NOMO-1 treated with dmso at 0.1 percent for 144 hours (cell line): Measurements from ENCODE around the gene HSF5.
A peak's percentile ranks its signal among the peaks of the same experiment; 100 is the strongest.

ENCODE experiments used
- DNase-seq: peaks from one replicate; lab custom pipeline; 2025; ENCODE audit not compliant: unreplicated experiment; lab: John Stamatoyannopoulos, UW

HSF5 gene

DNA sequence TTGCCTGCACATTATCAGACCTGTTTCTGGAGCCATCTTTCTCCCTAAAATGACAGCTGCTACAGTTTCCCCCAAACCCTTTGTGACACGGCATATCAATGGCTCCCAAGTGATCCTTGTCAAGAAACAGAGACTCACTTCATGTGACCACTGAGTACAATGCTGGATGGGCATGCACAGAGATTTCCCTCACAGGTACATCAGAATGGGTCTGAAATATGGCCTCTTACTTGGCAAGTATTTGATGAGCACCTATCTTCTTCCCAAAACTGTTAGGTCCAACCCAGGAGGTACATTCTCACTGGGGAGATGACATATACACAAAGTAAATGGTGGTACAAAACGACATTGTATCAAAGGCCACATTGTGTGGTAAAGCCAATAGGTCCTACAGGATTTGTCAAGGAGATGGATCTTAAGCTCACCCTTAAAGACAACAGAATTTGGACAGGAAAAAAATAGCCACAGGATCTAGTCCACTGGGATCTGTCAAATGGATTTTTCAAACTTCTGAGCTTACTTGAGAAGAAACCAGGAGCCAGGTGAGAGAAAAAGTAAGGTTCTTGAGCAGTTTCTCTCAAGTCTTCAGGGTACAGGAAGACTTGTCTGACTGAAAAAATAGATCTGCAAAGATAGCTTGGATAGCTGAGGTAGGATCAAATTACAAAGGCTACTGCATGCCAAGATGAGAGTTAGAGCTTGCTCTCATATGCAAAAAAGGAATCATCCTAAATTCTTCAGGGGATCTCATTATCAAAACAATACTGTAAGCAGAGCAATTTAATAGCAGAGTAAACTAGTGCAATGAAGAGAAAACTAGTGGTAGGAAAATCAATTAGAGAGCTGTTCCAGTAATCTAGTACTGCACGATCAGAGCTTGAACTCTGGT is 99.7 kb downstream of the HSF5 start:
- no peak for DNase-seq

DNA sequence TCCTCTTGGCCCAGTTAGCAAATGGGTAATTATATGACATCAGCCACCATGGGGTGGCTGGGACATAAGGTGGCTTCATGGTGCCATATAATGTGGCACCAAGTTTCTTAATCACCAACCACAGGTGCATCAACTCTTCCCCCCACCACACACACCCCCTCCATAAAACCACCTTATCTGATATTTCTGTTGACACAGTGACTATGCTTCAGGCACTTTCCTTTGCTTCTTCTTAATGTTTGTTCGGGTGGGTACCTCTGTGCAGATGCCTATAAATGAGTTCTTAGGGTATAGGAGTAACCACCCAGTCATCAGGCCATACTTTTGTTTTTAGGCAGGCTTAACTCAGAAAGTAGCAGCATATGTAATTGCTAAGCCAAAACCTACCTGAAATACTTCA is 100.4 kb downstream of the HSF5 start:
- DNase-seq = no peak

DNA sequence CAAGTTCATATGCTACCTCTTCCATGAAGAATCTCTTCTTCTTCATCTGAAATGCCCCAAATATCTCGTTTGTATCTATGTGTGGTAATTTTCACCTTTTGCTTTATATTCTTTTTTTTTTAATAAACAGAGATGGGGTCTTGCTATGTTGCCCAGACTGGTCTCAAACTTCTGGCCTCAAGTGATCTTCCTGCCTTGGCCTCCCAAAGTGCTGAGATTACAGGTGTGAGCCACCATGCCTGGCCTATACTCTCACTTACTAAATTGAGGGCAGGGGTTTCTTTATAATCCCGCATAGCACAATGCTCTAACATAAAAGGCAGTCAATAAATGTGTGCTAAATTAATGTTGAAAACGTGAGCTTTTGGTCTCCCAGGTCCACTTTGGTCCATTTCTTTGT is 101.5 kb downstream of the HSF5 start:
- DNase-seq = no peak

DNA sequence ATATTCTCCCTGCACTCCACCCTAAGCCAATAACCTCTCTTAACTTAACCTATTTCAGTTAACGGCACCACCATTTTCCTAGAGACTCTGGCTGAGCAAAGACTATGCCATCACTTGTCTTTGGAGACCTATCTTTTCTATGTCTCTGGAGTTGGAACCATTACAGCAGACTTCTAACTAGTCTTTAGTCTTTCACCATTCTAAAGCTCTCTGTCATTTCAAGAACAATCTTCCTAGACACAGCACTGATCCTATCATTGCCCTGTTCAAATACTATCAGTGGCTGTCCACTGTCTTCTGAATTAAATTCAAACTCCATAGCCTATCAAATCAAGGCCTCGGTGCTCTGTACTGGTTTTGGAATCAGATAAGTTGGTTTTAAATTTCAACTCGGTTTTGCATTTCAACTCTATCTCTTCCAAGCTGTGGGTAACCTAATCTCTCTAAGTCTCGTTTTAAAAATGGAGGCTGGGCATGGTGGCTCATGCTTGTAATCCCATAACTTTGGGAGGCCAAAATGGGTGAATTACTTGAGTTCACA is 102.8 kb downstream of the HSF5 start:
- DNase-seq = no peak

DNA sequence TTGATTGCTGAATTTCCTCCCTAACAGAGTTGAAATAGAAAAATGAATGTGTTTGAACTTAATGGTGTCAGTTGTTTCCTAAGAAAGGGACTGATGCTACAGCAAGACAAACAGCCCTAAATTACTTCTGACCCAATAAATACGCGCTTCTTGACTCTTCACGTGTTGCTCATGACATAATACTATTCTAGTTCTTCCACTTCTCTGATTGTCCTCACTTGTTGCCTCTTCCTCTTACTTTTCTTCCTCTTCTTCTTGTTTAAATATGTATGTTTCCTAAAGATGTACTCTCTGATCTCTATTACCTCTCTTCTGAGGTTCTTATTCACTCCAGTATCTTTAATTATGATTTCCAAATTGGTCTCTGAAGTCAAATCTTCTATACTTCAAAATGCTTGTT is 103.3 kb downstream of the HSF5 start:
- DNase-seq = no peak

DNA sequence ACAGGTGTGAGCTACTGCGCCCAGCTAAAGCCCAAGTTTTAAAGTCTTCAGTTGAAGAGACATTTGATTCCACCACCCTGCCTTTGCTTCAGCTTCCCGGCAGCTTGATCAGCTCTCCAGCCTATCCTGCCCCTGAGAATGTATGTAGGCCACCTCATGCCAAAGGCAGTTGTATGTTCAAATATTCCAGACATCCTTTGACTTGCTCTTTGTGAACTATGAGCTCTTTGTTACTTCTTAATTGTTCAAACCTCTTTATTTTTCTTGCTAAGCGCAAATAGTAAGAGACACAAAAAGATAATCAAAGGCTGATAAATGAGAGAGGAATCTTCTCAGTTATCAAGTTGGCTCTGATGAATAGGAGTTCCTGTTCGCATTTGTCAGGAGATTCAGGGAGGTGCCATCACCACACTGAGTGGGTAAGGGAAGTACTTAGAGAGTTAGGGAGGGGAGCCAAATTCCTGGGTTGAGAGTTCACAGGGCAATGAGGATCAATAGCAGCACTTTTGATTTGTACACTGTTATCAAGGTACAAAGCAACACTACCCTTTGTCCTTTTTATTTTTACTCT is 104.2 kb downstream of the HSF5 start:
- no peak for DNase-seq

DNA sequence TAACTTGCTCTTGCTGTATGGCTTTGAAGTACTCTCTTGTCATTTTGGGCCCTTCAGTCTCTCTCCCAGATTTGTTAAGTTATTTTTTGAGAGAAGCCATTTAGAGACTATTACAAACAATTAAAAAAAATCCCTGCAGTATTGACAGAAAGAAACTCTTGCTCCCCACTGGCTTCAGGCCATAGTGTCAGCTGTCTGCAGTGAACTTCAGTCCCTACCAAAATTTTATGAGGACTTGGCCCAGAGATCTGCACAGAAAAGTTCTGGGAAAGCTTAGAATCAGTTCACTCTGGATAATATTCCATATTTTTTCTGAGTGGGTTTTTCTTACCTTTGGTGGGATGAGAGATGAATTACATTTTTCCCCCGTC is 105.4 kb downstream of the HSF5 start:
- no peak for DNase-seq

DNA sequence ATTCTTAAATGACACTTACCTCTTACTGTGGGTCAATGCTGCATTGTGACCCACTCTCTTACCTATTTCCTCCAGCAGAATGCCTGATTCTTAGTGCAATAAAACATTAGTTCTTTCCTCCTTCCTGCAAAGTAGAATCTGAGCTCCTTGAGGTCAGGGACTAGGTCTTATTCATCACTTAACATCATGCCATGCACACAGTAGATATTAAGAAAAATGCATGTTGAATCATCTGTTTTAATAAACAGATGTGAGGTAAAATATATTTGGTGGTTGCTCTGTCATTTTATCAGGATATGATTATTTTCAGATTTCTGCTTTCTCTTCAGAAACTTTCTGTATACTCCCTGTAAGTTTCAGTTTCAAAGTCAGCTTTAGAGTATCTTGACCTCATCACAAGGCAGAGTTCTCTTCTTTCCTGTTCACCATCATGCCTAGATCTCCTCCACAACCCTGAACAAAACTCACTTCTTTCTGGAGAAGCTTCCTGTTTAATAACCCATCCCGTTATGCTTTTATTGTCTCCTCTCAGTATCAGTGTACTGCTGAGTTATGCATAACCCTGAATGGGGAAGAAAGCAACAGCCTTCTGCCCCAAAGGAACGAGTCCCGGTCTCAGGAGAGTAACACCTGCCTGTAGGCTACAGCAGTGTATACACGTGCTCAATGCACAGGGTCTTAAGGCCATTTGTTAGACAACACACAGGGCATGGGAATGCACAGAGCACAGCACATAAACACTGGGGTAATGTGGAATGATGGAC is 105.9 kb downstream of the HSF5 start:
- no peak for DNase-seq

DNA sequence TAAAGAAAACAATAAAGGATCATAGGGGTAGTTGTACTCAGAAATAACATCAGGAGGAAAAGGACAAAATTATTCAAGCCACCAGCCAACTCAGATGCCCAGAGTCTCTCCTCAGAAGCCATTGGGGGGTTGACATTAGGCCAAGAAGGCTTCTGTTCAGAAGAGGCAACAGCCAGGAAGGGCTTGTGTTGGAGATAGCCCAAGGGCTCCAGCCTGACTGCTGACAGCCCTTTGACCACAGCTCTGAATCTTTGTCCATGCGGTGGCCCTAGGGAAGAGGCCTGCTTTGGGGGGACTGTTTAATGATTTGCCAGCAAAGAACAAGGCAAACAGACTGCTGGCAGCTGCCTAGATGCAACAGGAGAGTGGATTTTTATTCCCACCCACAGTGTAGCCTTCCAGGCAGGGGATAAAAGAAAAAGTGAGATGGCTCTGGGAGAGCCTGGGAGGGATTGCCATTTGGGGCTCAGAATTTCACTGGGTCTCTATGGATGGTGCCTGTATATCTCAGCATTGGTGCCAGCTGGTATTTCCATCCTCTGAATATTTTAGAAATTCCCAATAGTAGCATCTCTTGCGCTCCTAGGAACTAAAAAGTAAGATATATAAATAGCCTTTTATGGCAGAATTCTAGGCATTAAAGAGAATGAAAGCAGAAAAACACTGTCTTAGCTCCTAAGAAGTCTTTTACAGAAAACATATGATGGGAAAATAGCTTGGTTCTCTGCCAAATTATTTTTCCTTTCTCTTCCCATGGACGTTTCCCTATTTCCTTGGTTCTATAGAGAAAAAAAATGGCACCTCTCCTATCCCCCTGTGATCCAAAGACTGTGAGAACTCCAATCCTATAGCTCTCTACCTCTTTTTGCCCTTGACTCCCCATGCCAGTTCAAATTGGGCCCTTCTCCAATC is 106.8 kb downstream of the HSF5 start:
- no peak for DNase-seq

DNA sequence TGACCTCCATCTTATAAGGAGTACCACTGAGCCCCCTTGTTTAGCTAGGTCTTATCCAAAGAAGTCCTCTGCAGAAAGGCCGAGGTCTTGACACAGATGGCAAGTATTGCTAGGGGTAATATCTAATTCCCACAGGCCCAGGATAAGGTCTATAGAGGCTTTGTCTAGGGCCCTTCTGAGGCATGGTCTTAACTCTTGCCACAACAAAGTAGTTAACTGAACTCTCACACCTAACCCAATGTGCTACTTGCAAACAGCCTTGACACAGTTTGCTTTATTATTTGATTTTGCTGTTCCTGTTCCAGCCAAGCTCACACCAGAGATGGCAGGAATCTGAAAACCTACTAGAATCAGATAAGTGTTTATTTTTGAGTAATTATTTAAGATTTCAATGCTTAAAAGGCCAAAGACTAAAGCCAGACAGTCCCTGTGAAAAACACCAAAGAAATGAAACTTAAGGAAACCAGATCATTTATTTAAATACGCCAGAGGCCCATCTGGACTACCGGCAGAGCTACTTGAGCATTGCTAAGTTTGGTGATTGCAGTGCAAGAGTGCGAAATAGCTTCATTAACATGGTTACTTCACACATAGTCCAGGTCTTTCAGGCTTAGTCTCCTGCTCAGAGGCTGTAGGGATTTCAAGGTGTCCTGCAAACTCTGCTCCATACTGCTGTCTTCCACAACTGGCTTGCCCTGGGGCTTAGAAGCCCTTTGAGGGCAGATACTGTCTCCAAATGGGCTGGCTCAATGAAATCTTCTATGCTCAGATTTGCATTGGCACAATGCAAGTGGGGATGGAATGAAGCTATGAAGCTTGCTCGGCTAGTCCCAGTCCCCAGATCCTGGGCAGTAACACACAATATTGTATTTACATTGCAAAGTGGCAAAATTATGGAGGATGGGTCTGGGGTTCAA is 107.7 kb downstream of the HSF5 start:
- DNase-seq = no peak

DNA sequence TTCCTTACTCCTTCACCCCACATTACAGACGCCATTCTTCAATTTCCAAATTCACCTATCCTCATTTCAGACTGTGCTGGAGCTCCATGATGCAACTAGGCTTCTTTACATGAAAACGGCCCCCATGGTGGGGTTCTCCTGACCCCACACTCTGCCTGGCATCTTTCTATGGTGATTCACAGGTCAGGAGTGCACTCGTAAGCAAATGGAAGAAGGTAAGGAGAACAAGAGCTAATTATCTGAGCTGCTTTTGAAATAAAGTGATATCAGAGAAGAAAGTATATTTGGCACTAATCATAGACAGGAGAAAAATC is 108.7 kb downstream of the HSF5 start:
- DNase-seq = no peak

DNA sequence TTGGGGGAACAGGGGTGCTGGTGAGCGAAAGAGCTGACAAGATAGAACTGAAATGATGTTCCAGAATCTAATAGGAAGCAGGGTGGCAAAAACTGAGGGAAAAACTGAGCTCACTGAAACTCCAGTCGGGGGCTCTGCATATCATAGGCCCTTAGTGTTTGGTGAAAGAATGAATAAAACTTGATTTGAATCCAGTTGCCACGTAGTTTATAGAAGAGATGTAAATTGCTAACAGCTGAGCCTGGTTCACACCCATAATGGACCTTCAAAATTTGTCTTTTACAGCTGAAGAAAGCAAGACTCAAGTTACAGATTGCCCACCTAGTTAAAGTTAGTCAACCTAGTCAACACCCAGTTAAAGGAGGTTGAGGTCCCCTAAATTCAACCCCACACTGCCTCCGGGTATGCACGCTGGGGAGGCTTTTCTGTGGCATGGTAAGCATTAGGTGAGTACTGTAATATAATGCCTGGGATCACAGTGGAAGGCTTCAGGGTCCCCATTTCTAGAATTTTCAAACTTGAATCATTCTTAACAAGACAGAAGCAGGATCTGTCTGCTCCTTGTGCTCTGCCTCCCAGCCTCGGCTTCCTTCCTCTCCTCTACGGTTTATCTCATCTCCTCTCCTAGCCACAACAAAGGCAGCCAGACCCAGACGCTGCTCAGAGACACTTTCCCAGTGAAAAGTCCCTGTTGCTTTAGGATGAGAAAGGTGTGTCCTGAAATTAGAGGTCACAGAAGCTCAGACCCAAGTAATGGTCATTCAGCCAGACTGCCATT is 109.3 kb downstream of the HSF5 start:
- DNase-seq = no peak

DNA sequence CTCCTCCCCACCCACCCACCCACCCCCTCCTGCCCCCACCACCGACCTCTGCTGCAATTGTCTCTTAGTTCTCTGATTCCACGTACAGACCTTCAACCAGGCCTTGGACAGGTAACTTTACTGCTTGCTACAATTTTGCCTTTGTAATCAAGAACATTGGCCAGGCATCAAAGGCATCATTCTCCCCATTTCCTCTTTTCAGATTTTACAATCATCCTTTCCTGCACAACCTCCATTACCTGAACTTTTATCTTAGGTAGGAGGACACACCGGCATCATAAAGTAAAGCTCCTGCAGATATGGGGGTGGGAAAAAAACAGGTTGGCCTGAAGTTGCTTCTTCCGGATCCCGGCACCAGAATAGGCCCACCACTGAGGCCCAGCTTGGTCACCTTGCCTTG is 110.5 kb downstream of the HSF5 start:
- DNase-seq = no peak

DNA sequence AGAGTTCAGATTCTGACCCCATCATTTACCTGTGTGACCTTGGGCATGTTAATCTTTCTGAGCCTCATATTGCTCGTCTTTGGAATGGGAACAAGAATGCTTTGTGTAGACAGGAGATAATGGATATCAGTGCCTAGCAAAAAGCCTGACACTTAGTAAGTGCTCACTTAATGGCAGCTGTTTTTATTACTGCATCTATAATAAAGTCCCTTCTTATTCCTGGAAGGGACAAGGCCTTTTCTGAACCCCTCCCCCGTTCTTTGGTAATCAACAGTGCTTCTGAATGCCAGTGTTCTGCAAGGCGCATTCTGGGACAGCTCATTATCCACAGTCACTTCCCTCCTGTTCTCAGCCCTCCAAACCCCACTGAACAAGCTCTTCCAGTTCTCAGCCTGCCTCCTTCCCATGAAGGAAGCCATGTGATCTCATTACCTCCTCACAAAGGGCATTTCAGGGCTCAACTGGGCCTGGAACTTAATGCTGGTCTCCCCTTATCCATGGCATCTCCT is 111.1 kb downstream of the HSF5 start:
- DNase-seq = no peak

DNA sequence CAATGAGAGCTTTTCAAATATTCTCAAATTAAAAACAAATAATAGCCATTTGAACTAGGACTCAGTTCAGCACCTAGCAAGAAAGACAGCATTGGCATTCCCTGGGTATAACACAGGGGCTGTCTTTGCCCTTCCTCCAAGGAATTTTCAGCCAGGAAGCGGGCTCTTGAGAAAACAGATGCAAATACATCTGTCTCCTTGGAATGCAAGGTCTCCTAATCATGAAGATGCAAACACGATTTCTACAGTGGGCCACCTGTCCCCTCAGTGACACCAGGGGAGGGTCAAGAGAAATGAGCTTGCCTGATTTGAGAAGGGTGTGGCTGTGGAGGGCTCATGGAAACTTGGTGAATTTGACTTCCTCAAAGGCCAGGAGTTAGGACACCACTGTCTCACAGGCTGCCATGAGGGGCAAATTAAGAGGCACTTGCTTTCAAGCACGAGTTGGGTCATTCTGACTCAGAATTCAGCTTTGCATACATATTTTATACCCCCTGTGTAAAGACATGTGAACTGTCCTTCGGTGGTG is 111.7 kb downstream of the HSF5 start:
- peak; percentile 54 for DNase-seq

DNA sequence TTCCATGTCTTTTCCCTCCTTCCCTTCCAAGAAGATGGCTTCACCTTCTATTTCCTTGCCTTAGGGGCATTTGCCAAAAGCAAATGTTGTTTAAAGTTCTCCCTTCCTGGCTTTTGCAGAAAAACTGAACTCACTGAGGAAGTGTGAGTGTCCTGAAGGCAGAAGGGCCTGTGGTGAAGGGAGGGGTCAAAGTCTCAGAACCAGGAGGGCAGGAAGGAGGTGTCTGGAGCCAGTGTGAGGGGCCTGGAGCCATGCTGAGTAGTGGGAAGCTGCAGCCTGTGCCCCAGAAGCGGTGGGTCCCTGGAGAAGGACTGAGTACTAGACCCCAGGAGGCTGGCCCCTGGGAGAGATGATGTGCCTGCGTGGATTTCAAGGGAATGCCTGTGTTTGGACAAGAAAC is 112.4 kb downstream of the HSF5 start:
- DNase-seq = peak; percentile 23

DNA sequence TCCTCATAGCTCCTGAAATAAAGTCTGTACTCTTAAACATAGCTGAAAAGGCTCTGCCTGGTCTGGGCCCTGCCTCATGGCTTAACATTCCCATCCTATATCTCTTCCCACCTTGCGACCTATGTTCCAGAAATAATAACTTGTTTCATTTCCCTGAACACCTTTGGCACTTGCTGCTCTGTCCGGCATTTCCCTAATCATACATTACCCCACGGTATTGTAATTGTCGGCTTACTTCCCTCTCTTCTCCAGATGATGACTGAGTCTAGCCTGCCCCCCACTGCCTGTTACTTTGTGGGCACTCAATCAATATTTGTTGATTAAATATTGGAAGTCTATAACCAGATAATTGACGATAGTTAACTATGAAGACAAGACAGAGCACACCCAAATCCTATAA is 113.0 kb downstream of the HSF5 start:
- peak; percentile 21 for DNase-seq

DNA sequence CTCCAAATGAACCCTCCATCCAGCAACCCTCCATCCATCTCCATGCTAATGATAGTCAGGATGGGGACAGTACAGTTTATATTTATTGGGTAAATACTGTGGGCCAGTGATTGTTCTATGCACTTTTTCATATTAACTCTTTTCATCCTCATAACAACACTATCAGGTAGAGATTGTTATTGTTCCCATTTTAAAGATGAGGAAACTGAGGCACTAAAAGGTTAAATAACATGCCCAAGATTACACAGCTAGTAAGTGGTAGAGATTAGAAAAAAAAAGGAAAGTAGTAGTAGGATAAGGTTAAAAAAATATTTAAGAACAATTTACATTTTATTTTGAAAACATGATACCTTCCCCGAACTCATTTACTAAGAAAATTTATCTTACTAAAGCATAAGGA is 114.3 kb downstream of the HSF5 start:
- DNase-seq = no peak

DNA sequence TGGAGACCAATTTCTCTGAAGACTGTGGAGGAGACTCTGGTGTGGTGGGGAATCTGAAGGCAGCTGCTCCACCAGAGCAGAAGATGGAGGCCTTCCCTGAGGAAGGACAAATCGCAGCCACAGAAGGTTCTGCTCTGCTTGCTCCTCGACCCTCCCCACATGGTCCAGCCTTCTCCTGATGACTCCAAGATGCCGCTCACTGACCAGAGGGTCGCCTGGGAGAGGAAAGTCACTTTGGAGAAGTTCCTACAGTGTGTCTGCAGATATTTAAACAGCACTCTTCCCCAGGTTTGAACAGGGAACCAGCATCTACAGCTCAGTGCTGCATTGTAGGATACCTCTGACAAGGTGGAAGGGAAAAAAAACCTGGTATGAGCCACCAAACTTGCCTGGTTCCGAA is 115.2 kb downstream of the HSF5 start:
- DNase-seq = no peak
